Vagina (tissue), 2 donors: ENCODE data around the gene NEK6. TPM values are rescaled to one million over a fixed set of nuclear protein-coding genes. Genes with fewer than 3 reads are reported as not detected.

Experiments
- DNase-seq, 2 donors: peaks; one replicate each; pipeline ENCODE4 v3.0.0-alpha.2; 2017; ENCODE audit errors: extremely low spot score in 2 of 2
- H3K27ac ChIP-seq: fragments of 200-600 bp; sonication (generic); one replicate; pipeline ENCODE4 v1.5.1; 2019
- H3K27me3 ChIP-seq: fragments of 200-600 bp; sonication (generic); one replicate; pipeline ENCODE4 v1.5.1; 2019
- H3K36me3 ChIP-seq, 2 donors: fragments of 200-600 bp; sonication (generic); one replicate each; pipeline ENCODE4 v1.5.1; 2017 to 2019
- H3K4me1 ChIP-seq: fragments of 200-600 bp; sonication (generic); one replicate; pipeline ENCODE4 v1.5.1; 2019
- H3K4me3 ChIP-seq, 2 donors: fragments of 200-600 bp; sonication (generic); 1 replicate in 1 of 2; 2 replicates in 1 of 2; pipeline ENCODE4 v1.5.1; 2016 to 2019
- H3K9me3 ChIP-seq: fragments of 200-600 bp; sonication (generic); one replicate; pipeline ENCODE4 v1.5.1; 2019
- POLR2A ChIP-seq, 2 donors: fragments of 450-650 bp; IDR thresholded peaks; one replicate each; pipeline ENCODE4 v1.6.1; 2017; ENCODE audit warnings: antibody characterized with exemption in 2 of 2, mild to moderate bottlenecking in 2 of 2, moderate library complexity in 2 of 2
- POLR2AphosphoS5 ChIP-seq, 2 donors: sonication (generic); formaldehyde crosslinking; IDR thresholded peaks; one replicate each; pipeline ENCODE4 v1.9.0; 2017; ENCODE audit warnings: antibody characterized with exemption in 2 of 2, mild to moderate bottlenecking in 2 of 2, low read depth in 1 of 2; ENCODE audit not compliant: insufficient read depth in 1 of 2
- intact Hi-C: fragments of 100-400 bp; cut with DNase I; formaldehyde crosslinking; loops from one replicate; pipeline ENCODE4 v1.15.1; 2023
- total RNA-seq: library from RNA; depleted of rRNA; stranded (reverse); fragments of >200 nt; gene quantifications from one replicate; pipeline ENCODE4 v1.2.3, GENCODE V29; 2016
- TF ChIP-seq, protein P1 (sequence below), 3 experiments: fragments of 450-650 bp in 2 of 3; fragments of 200-600 bp in 1 of 3; sonication (generic) in 1 of 3; IDR thresholded peaks; one replicate each; pipeline ENCODE4 v1.5.1; 2017 to 2019; ENCODE audit warnings: antibody characterized with exemption in 3 of 3, mild to moderate bottlenecking in 2 of 3, moderate library complexity in 2 of 3

Gene NEK6
- total RNA-seq, 1 donor from 2014 or later: 44.4 TPM

DNA sequence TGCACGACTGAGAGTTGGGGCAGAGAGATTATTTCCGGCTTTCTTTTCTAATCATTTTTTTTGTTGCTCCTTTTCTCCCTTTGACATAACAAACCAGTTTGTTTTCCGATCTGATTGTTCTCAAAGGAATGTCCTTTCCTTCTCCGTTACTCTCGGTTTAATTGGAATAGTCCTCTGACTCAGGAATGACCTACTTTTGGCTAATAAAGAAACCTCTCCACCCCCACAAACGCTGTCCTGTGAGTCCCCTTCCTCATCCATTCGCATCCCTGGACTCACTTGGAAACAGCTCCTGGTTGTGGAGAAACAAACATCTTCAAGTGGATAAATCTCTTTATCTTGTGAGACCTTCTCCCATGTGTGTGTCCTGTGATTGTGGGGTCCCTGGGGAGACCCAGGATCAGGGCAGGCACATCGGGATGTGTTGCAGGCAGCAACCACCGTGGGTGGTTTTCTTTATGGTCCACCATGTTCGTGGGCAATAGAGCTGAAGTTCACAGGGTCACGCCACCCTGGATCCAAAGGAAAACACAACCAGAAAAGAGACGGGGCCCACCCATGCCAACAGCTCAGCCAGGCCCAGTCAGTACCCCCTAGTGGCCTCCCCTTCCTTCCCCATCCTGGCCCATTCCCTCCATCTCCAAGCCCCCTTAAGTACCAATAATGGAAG lies 45.2 kb upstream of the NEK6 start:
- Histone ChIP-seq H3K36me3 (no peaks in the 10 kb centered on the region), H3K4me1 (no peaks in the 10 kb centered on the region), H3K27ac (no peak overlapping the region), H3K27me3 (no peaks in the 10 kb centered on the region), H3K4me3 (no peak overlapping the region), H3K9me3 (no peaks in the 10 kb centered on the region)
- TF ChIP-seq POLR2AphosphoS5 (IDR thresholded peaks at IDR 0.05; ENCODE audit: insufficient read depth in 1 of 2, low read depth in 1 of 2) (no peak), POLR2A (IDR thresholded peaks at IDR 0.05) (no peak)
- TF ChIP-seq, protein P1, sequence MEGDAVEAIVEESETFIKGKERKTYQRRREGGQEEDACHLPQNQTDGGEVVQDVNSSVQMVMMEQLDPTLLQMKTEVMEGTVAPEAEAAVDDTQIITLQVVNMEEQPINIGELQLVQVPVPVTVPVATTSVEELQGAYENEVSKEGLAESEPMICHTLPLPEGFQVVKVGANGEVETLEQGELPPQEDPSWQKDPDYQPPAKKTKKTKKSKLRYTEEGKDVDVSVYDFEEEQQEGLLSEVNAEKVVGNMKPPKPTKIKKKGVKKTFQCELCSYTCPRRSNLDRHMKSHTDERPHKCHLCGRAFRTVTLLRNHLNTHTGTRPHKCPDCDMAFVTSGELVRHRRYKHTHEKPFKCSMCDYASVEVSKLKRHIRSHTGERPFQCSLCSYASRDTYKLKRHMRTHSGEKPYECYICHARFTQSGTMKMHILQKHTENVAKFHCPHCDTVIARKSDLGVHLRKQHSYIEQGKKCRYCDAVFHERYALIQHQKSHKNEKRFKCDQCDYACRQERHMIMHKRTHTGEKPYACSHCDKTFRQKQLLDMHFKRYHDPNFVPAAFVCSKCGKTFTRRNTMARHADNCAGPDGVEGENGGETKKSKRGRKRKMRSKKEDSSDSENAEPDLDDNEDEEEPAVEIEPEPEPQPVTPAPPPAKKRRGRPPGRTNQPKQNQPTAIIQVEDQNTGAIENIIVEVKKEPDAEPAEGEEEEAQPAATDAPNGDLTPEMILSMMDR (IDR thresholded peaks at IDR 0.05): no peak
- intact Hi-C loops: no loop called here
- DNase-seq: peak; percentile 28 to 70

DNA sequence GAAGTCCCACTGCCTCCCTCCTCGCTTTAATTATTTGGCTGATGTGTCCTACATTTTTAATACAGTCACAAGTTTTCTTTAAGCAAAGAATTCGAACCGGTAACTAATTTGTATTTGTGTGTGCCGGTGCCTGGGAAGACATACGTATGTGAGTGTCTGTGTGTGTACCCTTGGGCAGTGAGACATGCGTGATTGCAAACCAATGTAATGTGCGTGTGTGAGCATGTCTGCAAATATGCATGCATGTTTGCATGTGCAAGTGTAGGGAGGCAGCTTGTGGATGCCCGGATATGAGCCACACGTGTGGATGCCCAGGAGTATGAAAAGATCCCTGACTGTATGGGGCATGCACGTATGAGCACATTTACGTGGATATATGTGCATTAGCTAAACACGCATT lies 44.4 kb upstream of the NEK6 start:
- no peaks in the 10 kb centered on the region for H3K9me3 ChIP-seq
- TF ChIP-seq POLR2AphosphoS5 (IDR thresholded peaks at IDR 0.05; ENCODE audit: insufficient read depth in 1 of 2, low read depth in 1 of 2) (no peak), POLR2A (IDR thresholded peaks at IDR 0.05) (no peak)
- TF ChIP-seq, protein P1 (IDR thresholded peaks at IDR 0.05): no peak
- peaks cover under 1% of the 10 kb centered on the region for H3K4me1 ChIP-seq
- no peaks in the 10 kb centered on the region for H3K27me3 ChIP-seq
- H3K4me3 ChIP-seq: no peak overlapping the region
- peak in 1 of 2 donors; percentile 37 for DNase-seq
- no peak overlapping the region for H3K27ac ChIP-seq
- no peaks in the 10 kb centered on the region for H3K36me3 ChIP-seq
- intact Hi-C loops: no loop called here

DNA sequence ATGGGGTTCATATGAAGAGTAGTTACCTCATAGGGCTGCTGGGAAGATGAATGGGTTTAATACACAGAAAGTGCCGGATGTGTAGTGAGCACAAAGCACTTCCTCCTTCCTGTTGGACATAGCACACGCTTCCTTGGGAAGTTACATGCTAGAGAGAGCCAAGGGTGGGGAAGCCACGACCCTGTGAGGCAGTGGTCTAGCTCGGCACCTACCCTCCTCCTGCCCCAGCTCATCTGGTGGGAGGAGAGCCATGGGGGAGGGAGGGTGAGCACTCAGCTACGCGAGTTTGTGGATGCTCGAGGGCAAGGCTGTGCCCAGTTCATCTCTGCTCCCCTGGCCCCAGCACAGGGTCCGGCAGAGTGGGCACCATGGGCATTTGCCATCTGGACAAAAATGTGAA lies 43.6 kb upstream of the NEK6 start:
- Histone ChIP-seq H3K4me1 (peaks cover 7% of the 10 kb centered on the region), H3K9me3 (no peaks in the 10 kb centered on the region), H3K4me3 (no peak overlapping the region), H3K27ac (no peak overlapping the region), H3K27me3 (no peaks in the 10 kb centered on the region), H3K36me3 (no peaks in the 10 kb centered on the region)
- intact Hi-C loops: no loop called here
- DNase-seq: peak in 1 of 2 donors; percentile 64
- no peak for TF ChIP-seq POLR2AphosphoS5 (IDR thresholded peaks at IDR 0.05; ENCODE audit: insufficient read depth in 1 of 2, low read depth in 1 of 2)
- TF ChIP-seq POLR2A (IDR thresholded peaks at IDR 0.05): no peak
- TF ChIP-seq, protein P1 (IDR thresholded peaks at IDR 0.05): no peak

DNA sequence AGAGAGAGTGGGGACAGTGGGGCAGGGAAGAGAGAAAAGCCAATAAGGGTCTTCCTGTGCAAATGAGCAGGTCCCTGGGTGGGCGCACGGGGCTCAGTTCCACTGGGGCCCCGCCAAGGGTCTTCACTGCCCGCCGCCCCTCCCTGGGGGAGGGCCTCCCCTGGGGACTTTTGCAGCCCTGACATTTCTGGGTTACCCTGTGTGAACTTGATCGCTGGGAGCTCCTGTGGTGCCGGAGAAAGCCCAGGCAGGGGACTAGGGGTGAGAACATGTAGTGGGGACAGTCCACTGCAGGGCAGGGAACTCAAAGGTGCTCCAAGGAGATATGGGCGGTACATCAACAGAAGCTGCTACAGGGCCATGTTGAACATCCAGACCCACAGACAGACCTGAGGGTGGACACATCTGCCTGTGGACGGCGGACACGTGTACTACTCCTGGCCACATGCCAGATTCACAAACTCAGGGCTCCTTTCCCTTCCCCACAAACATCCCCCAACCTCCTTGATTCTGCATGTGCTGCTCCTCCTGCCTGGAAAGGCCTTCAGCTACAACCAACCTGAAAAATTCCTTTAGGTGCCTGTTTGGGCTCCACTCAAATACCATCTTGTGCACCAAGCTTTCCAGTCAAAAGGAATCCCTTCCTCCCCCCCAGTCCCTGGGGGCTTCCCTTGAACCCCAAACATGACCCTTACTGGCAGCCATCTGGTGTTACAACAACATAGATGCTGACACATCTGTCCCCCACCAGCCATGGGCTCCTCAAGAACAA lies 43.0 kb upstream of the NEK6 start:
- DNase-seq: peak; percentile 72 to 90
- no peak overlapping the region for H3K4me3 ChIP-seq
- H3K36me3 ChIP-seq: no peaks in the 10 kb centered on the region
- intact Hi-C loops: no loop called here
- H3K27me3 ChIP-seq: no peaks in the 10 kb centered on the region
- H3K4me1 ChIP-seq: peaks cover 7% of the 10 kb centered on the region
- no peak overlapping the region for H3K27ac ChIP-seq
- no peaks in the 10 kb centered on the region for H3K9me3 ChIP-seq
- TF ChIP-seq POLR2A (IDR thresholded peaks at IDR 0.05) (no peak), POLR2AphosphoS5 (IDR thresholded peaks at IDR 0.05; ENCODE audit: insufficient read depth in 1 of 2, low read depth in 1 of 2) (no peak)
- TF ChIP-seq, protein P1 (IDR thresholded peaks at IDR 0.05): no peak
